SK-N-SH (cell line): Measurements from ENCODE around the gene HOXD11.

ENCODE experiments used
- CTCF ChIP-seq: fragments of 200-600 bp; sonication (generic); IDR thresholded peaks from 2 replicates; pipeline ENCODE4 v1.6.1; 2017; ENCODE audit warnings: antibody characterized with exemption, mild to moderate bottlenecking, moderate library complexity
- MXI1 ChIP-seq: IDR thresholded peaks from 2 replicates; pipeline ENCODE4 v1.6.1; 2012; ENCODE audit warnings: mild to moderate bottlenecking, low read depth, low read length, improper control_type of control experiment
- POLR2AphosphoS5 ChIP-seq: IDR thresholded peaks from 2 replicates; pipeline ENCODE4 v1.6.1; 2012; ENCODE audit warnings: low read depth, low read length
- RFX5 ChIP-seq: IDR thresholded peaks from 2 replicates; pipeline ENCODE4 v1.6.1; 2012; ENCODE audit warnings: mild to moderate bottlenecking, improper control_type of control experiment, low read length
- SMC3 ChIP-seq: IDR thresholded peaks from 2 replicates; pipeline ENCODE4 v1.6.1; 2012; ENCODE audit warnings: low read depth, low read length, improper control_type of control experiment
- TEAD4 ChIP-seq: IDR thresholded peaks from 2 replicates; pipeline ENCODE4 v1.4.0; 2012; ENCODE audit warnings: mild to moderate bottlenecking, borderline replicate concordance; ENCODE audit not compliant: insufficient read depth
- TF ChIP-seq, protein P1 (sequence below): IDR thresholded peaks from 2 replicates; pipeline ENCODE4 v1.4.0; 2012; ENCODE audit warnings: low read depth

DNA sequence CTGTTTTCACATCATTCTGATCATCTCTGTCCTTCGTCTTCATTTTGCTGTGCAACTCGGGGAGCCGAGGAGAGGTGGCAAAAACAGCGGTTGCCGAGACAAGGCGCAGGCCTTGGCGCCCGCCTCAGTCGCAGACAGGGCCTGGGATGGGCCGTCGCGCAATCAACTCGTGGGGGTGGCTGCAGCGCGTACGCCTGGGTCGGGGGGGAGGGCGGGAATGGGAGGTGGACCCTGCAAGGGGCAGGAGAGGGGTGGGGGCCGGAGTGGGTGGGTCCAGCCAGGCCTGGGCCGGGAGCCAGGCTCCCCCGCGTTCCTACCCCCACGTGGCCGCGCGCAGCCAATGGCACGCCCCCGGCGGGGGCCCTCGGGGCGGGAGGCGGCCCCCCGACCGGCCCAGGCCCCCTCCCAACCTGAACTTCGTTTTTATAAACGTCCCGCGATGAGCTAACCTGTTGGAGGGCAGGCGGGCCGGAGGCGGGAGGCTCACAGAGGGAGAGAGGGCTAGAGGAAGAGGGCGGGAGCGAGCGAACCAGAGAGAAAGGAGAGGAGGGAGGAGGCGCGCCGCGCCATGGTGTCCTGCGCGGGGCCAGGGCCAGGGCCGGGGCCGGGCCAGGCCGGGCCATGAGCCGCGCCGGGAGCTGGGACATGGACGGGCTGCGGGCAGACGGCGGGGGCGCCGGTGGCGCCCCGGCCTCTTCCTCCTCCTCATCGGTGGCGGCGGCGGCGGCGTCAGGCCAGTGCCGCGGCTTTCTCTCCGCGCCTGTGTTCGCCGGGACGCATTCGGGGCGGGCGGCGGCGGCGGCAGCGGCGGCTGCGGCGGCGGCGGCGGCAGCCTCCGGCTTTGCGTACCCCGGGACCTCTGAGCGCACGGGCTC is 14.6 kb upstream of the HOXD11 start, which contains the start of gene HOXD13:
- TF ChIP-seq MXI1 = no peak
- TF ChIP-seq CTCF = no peak
- TF ChIP-seq POLR2AphosphoS5 = no peak
- TF ChIP-seq, protein P1, sequence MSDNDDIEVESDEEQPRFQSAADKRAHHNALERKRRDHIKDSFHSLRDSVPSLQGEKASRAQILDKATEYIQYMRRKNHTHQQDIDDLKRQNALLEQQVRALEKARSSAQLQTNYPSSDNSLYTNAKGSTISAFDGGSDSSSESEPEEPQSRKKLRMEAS = no peak
- TF ChIP-seq SMC3 = no peak
- TF ChIP-seq TEAD4 = no peak
- TF ChIP-seq RFX5 = no peak
